ENCODE results near the gene CTNNA1. TPM values are rescaled to one million over a fixed set of nuclear protein-coding genes. Genes with fewer than 3 reads are reported as not detected.

Gene CTNNA1
- total RNA-seq, 4 donors from 2014 or later, result 239 to 305 (median 277) TPM

DNA sequence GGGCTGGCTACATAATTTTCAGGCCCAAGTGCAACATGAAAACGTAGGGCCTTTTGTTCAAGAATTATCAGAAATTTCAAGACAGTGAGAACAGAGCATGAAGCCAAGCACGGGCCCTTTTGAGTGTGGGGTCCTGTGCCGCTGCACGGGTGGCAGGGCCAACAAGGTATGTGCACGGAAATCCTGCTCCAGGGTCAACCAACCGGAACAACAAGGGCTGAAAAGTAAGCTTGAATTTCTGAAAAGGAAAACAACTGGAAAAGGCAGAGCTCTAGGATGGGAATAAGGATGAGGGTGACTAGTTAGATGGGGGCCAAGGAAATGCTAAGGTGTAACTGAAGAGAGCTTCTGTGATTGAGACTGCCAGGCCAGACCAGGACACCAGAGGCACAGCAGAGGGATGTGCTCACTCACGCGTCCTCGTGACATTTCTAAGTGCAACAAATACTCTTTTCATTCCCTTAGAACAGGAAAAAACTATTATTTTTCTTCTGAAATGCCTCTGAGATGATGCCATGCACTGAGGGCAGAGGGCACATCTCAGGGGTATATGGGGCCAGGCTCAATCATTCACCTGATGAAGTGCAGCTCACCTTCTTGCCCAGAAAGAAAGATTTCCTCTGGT is 202.6 kb downstream of the CTNNA1 start:
- TF ChIP-seq CTCF (IDR thresholded peaks at IDR 0.05; ENCODE audit: low read depth), result no peak

DNA sequence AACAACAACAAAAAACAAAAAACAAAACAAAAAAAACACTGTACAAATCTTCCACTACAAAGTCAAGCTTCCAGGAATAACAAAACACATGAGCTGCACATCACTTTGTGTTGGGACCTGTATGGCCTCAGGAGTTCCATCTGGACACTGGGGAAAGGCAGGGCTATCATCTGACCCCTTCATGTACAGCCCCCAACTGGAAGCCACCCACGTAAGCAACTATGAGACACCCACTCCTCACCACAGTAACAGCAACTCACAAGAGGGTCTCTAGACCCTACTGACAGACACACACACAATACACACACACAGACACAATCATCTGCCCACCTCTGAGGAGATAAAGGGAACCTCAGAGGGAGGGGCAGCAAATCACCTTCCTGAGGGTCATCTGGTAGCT is 203.6 kb downstream of the CTNNA1 start:
- TF ChIP-seq CTCF (IDR thresholded peaks at IDR 0.05; ENCODE audit: low read depth), result no peak

DNA sequence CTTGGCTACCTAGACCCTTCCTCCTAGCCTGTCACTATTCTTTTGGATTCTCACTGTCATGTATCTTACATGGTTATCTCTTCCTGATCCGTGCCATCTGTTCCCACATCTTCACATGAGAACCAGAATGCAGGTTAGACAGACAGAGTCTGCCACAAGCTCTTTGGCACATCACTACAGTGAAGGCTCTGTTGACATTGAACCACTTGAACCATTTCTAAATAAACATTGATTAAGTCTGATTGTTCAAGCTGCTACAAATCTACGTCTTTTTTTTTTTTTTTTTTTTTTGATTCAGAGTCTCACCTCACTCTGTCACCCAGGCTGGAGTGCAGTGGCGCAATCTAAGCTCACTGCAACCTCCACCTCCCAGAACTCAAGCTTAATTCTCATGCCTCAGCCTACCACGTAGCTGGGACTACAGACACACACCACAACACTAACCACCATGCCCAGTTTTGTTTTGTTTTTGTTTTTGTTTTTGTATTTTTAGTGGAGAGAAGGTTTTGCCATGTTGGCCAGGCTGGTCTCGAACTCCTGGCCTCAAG is 207.0 kb downstream of the CTNNA1 start:
- no peak for TF ChIP-seq CTCF (IDR thresholded peaks at IDR 0.05; ENCODE audit: low read depth)

- no peak for TF ChIP-seq CTCF (IDR thresholded peaks at IDR 0.05; ENCODE audit: low read depth)
Measured at GRCh38 chr5:138961221-138961620, 208.0 kb downstream of the CTNNA1 start.

DNA sequence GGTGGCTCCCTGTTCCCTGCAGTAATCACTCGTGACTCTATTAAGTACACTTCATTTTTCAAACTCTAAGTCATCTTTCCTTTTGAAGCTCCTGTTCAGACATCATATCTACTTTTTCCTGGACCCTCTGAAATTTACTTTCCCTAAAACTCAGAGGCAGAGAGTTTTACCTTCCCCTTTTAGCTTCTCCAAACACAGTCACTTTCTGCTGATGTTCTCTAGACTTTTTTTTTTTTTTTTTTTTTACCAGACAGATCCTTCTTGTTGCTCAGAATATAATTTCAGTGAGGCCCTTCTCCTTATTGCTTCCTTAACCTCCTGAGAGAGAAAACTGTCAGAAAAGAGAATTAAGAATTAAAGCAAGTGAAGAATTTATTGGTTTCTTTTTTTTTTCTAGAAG is 208.5 kb downstream of the CTNNA1 start:
- no peak for TF ChIP-seq CTCF (IDR thresholded peaks at IDR 0.05; ENCODE audit: low read depth)

DNA sequence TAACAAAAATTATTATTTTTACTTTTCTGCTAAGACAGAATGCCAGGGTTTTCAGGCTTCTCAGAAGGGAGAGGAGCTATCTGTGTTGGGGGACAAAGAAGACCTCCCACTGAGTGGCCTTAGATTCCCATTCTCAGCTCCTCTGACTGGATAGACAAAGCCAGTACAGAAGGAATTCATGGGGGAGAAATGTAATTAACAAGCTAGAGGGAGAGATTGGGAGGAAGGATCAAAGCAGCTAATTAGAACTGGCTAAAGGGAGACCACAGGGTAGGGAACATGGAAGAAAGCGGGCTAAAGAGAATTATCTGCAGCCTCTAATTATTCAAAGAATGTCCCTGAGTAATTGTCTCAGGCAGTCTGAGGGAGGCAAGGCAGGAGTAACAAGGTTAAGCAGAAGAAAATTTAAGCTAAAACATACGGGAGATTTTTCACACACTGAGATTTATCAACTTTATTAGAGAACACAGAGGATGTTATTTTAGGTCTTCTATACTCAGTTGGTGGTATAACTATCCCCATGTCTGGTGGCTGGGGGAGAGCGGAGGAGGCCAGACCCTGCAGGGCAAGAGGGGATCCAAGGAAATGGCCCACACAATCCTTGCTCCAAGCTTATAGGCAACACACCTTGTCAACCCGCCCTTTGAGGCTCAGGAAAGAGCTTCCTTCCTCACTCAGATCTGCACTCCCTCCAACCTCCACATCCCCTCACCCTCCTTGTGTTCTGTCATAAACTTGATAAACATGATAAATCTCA is 209.6 kb downstream of the CTNNA1 start:
- TF ChIP-seq CTCF (IDR thresholded peaks at IDR 0.05; ENCODE audit: low read depth), result no peak

DNA sequence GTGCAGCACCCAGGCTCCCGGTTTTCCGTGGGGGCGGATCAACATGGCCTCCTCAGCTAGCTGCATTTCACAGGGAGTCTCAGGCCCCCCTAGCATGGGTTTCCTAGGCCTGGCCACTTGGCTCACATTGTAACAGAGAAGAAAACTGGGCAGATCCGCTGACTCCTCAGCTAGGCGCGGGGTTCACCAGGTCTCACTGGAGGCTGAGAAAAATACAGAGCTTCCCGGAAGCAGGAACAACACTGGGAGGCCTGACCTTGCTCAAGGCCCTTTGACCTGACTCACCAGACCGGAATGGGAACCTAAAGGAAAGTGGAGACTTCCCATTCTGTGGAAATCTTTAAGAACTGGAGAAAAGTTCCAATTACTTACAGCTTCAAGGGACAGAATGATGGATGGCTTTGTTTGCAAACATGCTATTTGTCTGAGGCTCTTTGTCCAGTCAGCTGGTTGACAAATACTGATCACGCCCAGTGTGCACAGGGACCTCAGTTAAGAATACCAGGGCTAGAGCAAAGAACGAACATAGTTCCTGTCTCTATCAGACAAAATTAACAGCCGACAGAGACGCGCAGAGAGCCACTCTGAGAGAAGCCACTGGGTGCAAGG is 210.6 kb downstream of the CTNNA1 start:
- no peak for TF ChIP-seq CTCF (IDR thresholded peaks at IDR 0.05; ENCODE audit: low read depth)
